ENCODE data around the gene STC2. TPM values are rescaled to one million over a fixed set of nuclear protein-coding genes. Genes with fewer than 3 reads are reported as not detected.

The STC2 gene
- total and polyA plus RNA-seq, 2 experiments from 2014 or later = 27.3 to 132 TPM

- Histone ChIP-seq H3K4me3 (no peak overlapping the region), H3K27me3 (ENCODE audit: insufficient read depth) (no peaks in the 10 kb centered on the region), H2AFZ (no peak overlapping the region), H4K20me1 (replicated peaks; ENCODE audit: insufficient read depth) (peaks cover 32% of the 10 kb centered on the region), H3K9me2 (ENCODE audit: insufficient read depth) (no peaks in the 10 kb centered on the region; the same call in 1 of the 2 replicates), H3K4me1 (ENCODE audit: insufficient read depth) (peaks cover 19% of the 10 kb centered on the region), H3K36me3 (ENCODE audit: insufficient read depth) (peaks cover 28% of the 10 kb centered on the region), H3K27ac (ENCODE audit: low read depth) (peak overlapping the region; percentile 81), H3F3A (replicated peaks; ENCODE audit: low read depth) (peaks cover 30% of the 10 kb centered on the region), H3K4me2 (no peak overlapping the region), H3K79me2 (replicated peaks; ENCODE audit: insufficient read depth) (no peaks in the 10 kb centered on the region)
- H3K9me3 Mint-ChIP-seq = no peaks in the 10 kb centered on the region
- ATAC-seq (peak; percentile 61), DNase-seq (ENCODE audit: low spot score) (peak; percentile 53)
- TF ChIP-seq POLR2AphosphoS5 (IDR thresholded peaks at IDR 0.05; ENCODE audit: low read depth) = peak; percentile 69
- no peak for TF ChIP-seq ZNF114 (CRISPR knock-in tag; IDR thresholded peaks at IDR 0.05)
- peak overlapping the region; percentile 1; the same call in 1 of the 3 replicates for H3K4me3 Mint-ChIP-seq
- peaks cover 67% of the 10 kb centered on the region for H3K4me1 Mint-ChIP-seq
- peak overlapping the region; percentile 74 for H3K27ac Mint-ChIP-seq
- H3K27me3 Mint-ChIP-seq (ENCODE audit: insufficient read depth, low read depth, poor library complexity) = peaks cover 28% of the 10 kb centered on the region
- peaks cover 65% of the 10 kb centered on the region for H3K36me3 Mint-ChIP-seq (ENCODE audit: low read depth)
These were observed 12.5 kb downstream of the STC2 start for GRCh38 chr5:173315495-173316338.

GRCh38 chr5:173314166-173314952 lies 13.9 kb downstream of the STC2 start:
- Histone ChIP-seq H2AFZ (no peak overlapping the region), H3K79me2 (replicated peaks; ENCODE audit: insufficient read depth) (no peaks in the 10 kb centered on the region), H3K9me2 (ENCODE audit: insufficient read depth) (no peaks in the 10 kb centered on the region; the same call in 1 of the 2 replicates), H3F3A (replicated peaks; ENCODE audit: low read depth) (peaks cover 21% of the 10 kb centered on the region), H3K27me3 (ENCODE audit: insufficient read depth) (no peaks in the 10 kb centered on the region), H3K4me1 (ENCODE audit: insufficient read depth) (peaks cover 18% of the 10 kb centered on the region), H4K20me1 (replicated peaks; ENCODE audit: insufficient read depth) (peaks cover 23% of the 10 kb centered on the region), H3K4me3 (no peak overlapping the region), H3K4me2 (no peak overlapping the region), H3K36me3 (ENCODE audit: insufficient read depth) (peaks cover 16% of the 10 kb centered on the region), H3K27ac (ENCODE audit: low read depth) (no peak overlapping the region)
- DNase-seq (ENCODE audit: low spot score) (no peak), ATAC-seq (peak; percentile 22)
- TF ChIP-seq EZH2phosphoT487 (IDR thresholded peaks at IDR 0.05; ENCODE audit: unreplicated experiment) (no peak), POLR2AphosphoS5 (IDR thresholded peaks at IDR 0.05; ENCODE audit: low read depth) (peak; percentile 64)
- Mint-ChIP-seq H3K27me3 (ENCODE audit: insufficient read depth, low read depth, poor library complexity) (peaks cover 32% of the 10 kb centered on the region), H3K4me3 (no peak overlapping the region), H3K4me1 (peaks cover 56% of the 10 kb centered on the region), H3K36me3 (ENCODE audit: low read depth) (peaks cover 52% of the 10 kb centered on the region), H3K27ac (no peak overlapping the region), H3K9me3 (no peaks in the 10 kb centered on the region; the same call in 2 of the 3 replicates)

GRCh38 chr5:173313351-173313801 lies 14.8 kb downstream of the STC2 start:
- Mint-ChIP-seq H3K36me3 (ENCODE audit: low read depth) (peaks cover 46% of the 10 kb centered on the region), H3K9me3 (peaks cover 4% of the 10 kb centered on the region), H3K27ac (no peak overlapping the region), H3K4me3 (no peak overlapping the region), H3K4me1 (peaks cover 48% of the 10 kb centered on the region), H3K27me3 (ENCODE audit: insufficient read depth, low read depth, poor library complexity) (peaks cover 32% of the 10 kb centered on the region)
- peaks cover 18% of the 10 kb centered on the region for H3K4me1 ChIP-seq (ENCODE audit: insufficient read depth)
- peaks cover 6% of the 10 kb centered on the region; the same call in 1 of the 2 replicates for H3K36me3 ChIP-seq (ENCODE audit: insufficient read depth)
- no peak for DNase-seq (ENCODE audit: low spot score)
- H3K9me2 ChIP-seq (ENCODE audit: insufficient read depth) = no peaks in the 10 kb centered on the region; the same call in 1 of the 2 replicates
- H3K4me3 ChIP-seq = no peak overlapping the region
- no peaks in the 10 kb centered on the region for H3K27me3 ChIP-seq (ENCODE audit: insufficient read depth)
- no peaks in the 10 kb centered on the region for H3K79me2 ChIP-seq (replicated peaks; ENCODE audit: insufficient read depth)
- peaks cover 17% of the 10 kb centered on the region for H3F3A ChIP-seq (replicated peaks; ENCODE audit: low read depth)
- peaks cover 13% of the 10 kb centered on the region for H4K20me1 ChIP-seq (replicated peaks; ENCODE audit: insufficient read depth)
- no peak overlapping the region for H2AFZ ChIP-seq
- H3K4me2 ChIP-seq = no peak overlapping the region
- ATAC-seq = no peak
- H3K27ac ChIP-seq (ENCODE audit: low read depth) = no peak overlapping the region
- TF ChIP-seq EZH2phosphoT487 (IDR thresholded peaks at IDR 0.05; ENCODE audit: unreplicated experiment) (no peak), ZNF331 (CRISPR knock-in tag; IDR thresholded peaks at IDR 0.05; ENCODE audit: low read depth) (no peak), STAT1 (IDR thresholded peaks at IDR 0.05; ENCODE audit: unreplicated experiment) (no peak), NANOG (IDR thresholded peaks at IDR 0.05; ENCODE audit: borderline replicate concordance) (no peak), POLR2AphosphoS5 (IDR thresholded peaks at IDR 0.05; ENCODE audit: low read depth) (no peak), CREB1 (CRISPR knock-in tag; IDR thresholded peaks at IDR 0.05; ENCODE audit: low read depth) (no peak), ZNF462 (CRISPR knock-in tag; IDR thresholded peaks at IDR 0.05) (no peak)

Data from GM23338 (cell line).